Measurements from ENCODE around the gene MICAL2.

Gene MICAL2

GRCh38 chr11:12193515-12194336, 83.3 kb downstream of the MICAL2 start:
- DNase-seq, result no peak

DNA sequence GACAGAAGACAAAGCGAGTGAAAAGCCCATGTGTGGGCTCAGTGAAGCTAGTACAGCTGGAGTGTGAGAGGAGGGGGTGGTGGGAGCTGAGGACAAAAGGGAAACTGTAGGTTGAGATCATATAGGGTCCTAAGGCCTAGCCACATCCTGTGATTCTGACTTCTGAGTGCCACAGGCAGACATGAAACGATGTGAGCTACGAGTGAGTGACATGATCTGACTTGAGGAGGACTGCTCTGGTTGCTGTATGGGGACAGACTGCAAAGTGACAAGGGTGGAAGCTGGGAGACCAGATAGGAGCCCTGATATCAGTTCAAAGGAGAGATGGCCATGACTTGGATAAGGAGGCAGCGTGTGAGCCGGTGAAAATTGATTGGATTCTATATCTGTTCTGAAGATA, 85.4 kb downstream of the MICAL2 start:
- DNase-seq, result peak; percentile 32

DNA sequence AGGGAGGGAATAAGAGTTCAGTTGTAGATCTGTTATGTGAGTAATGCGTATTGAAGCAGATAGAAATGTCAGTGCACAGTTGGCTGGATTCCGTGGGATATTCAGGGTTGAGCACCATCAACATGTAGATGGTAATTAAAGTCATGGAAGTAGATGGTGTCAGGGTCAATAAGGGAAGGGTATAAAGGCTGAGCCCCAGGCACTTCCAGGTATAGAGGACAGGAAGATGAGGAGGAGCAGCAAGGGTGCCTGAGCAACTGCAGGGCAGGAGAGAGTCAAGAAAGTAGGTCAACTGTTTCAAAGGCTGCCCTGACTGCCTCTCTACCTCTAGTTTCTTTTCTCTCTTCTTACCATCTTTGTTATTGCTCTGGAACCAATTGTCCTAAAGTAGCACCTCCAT, 85.9 kb downstream of the MICAL2 start:
- DNase-seq, result no peak

- no peak for DNase-seq
These were observed 86.5 kb downstream of the MICAL2 start for GRCh38 chr11:12196872-12197271.

DNA sequence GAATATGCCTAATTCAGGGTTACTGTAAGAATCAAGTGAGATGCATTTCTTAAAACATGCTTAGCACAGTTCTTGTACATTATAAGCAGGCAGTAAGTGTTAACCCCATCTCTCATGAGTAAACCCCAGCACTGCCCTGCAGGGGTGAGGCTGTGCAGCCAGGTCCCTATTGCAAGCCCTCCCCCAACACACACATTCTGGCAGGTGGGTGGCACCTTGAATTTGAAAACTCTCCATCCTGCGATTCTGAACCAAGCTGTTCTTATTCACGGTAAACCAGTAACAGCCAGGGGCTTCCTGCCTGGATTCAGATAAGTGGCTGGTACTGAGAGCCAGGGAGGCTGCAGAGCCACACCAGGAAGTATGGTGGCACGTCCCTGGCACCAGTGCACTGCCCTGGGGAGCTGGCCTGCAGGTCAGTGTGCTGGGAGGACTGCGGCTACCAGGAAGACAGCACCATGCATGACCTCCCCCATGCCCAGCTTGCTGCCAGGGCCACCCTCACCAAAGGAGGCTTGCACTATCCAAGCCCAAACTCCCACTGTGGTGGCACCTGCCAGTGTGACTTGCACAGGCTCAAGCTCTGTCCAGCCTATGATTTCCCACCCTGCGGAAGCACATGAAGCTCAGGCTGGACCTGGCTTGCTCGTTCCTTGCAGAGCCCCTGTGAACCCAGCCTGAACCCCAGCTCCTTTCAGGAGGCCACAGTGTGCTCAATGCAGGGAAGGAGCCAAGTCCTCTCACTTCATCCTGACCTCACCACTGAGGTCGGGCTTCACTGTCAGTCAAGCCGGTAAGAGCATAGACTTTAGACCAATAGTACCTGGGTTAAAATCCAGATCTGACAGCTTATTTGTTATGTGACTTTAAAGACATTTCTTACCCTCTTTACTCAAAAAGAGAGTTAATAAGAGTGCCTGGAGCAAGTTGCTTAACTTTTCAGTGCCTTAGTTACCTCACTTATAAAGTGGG, 88.1 kb downstream of the MICAL2 start:
- DNase-seq, result no peak

- DNase-seq, result no peak
These were observed 89.0 kb downstream of the MICAL2 start for GRCh38 chr11:12199231-12199948.

DNA sequence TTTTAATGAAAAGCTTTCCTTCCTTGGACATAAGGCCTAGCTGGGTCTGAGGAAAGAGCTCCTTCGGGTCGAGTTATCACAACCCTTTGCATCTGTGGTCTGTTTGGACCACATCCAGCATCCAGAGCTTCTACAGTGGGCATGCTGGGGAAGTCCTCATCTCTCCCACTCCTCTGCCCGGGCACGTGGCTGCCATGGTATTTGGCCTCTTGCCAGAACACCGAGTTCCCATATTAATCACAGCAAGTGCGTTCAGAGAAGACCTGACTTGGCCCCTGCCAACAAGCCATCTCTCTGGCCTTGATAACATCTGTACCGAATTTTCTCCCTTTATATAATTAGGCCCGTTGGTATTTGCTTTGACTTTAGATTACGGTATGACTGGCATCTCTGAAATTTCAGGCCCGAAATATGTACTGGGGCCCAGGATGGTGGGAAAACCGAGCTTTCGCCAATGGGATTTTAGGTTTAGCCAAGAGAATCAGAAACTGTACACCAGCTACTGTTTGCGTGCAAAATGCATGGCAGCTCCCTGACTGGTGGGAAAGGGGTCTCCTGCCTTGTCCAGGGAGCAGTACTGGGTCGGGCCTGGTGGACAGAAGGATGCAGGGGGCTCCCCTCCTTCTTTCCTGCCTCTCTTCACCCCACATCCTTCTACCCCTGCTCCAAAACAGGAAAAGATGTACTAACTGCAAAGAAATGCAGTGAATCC, 90.0 kb downstream of the MICAL2 start:
- DNase-seq, result no peak

- no peak for DNase-seq
These were observed 90.9 kb downstream of the MICAL2 start for GRCh38 chr11:12200991-12201985.

- no peak for DNase-seq
These were observed 92.4 kb downstream of the MICAL2 start for GRCh38 chr11:12202661-12203310.

DNA sequence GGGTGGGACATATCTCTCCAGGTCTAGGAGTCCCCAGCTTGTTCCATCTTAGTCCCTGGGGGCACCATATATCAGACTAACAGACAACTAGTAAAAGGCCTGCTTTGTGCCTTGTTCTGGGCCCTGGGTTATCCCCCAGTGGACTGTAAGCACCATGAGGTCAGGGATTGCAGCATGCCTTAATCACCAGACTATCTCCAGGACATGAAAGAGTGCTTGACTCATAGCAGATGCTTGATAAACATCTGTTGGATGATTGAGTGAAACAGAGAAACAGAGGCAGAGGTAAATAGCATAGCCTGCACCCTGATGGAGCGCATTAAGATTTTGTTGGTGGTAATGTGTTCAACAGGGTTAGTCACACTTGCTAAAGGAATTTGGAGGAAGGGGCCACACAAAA, 94.1 kb downstream of the MICAL2 start:
- DNase-seq, result no peak

- DNase-seq, result no peak
These were observed 94.9 kb downstream of the MICAL2 start for GRCh38 chr11:12205330-12205729.

- no peak for DNase-seq
These were observed 96.1 kb downstream of the MICAL2 start for GRCh38 chr11:12206529-12206928.

DNA sequence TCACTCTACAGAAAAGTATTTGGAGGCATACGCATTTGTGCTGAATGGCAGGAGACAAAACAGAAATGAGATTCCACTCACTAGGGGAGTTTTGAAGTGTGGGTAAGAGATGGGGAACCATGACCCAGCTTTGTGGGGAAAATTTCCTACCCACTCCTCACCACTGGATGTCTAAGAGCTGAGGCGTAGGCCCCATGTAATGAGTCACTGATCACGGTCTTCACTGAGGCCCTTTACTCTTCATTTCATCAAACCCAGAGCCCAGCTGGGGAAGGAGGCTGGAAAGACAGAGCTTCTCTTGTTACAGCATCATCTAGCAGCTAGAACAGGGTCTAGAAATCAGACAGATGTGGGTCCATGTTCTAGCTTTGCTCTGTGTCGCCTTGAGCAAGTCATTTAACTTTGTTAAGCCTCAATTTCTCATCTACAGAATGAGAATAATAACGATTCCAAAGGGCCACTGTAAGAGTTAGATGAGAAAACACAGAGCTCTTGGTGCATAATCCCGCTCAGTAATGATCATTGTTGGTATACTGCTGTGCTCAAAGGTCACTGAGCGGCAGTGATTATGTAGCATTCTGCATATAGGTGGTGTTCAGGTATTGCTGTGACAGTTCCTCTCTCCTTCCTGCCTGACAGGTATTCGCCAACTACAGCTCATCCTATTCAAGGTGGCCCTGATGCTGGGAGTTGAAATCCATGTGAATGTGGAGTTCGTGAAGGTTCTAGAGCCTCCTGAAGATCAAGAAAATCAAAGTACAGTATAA, 97.2 kb downstream of the MICAL2 start:
- no peak for DNase-seq

GRCh38 chr11:12209096-12209495, 98.7 kb downstream of the MICAL2 start:
- no peak for DNase-seq

GRCh38 chr11:12210200-12210599, 99.8 kb downstream of the MICAL2 start:
- DNase-seq, result no peak

- no peak for DNase-seq
These were observed 101.1 kb downstream of the MICAL2 start for GRCh38 chr11:12211331-12212065.

DNA sequence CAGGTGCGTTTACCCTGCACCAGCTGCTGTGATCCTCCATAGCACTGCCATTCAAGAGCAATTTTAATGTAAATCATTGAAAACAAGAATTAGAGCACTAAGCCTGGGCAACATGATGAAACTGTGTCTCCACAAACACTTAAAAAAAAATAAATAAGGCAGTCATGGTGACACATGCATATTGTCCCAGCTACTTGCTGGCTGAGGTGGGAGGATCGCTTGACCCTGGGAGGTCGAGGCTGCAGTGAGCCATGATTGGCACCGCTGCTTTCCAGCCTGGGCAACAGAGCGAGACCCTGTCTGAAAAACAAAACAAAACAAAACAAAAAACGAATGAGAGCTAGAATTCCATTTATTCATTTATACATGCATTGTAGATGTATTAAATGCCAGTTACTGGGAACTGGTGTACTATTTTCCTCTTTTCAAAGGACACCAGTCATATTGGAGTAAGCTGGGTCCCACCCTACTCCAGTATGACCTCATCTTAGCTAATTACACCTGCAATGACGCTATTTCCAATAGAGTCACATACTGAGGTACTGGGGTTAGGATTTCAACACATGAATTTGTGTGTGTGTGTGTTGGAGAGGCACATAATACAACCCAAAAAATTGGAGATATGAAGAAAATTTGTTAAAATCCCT, 101.9 kb downstream of the MICAL2 start:
- no peak for DNase-seq

DNA sequence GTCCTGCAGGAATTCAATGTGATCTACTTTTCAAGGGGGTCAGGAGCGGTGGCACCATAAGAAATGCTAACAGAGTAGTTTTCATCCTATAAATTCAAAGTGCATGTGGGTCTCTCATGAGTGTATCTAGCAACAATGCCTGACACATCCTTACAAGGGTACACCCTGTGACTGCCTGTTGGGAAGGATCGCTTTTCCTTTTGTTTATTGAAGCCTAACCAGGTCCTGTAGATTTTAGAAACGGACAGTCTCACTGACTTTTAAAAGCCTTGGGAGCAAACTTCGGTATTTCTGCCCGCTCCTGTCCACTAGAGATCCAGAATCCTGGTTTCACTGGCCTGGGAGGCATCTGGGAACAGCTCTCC, 102.4 kb downstream of the MICAL2 start:
- no peak for DNase-seq

GRCh38 chr11:12213883-12214282, 103.5 kb downstream of the MICAL2 start:
- no peak for DNase-seq

All from T-helper 9 cell (primary cell).